H1 (cell line): ENCODE results near the gene E2F2. TPM values are rescaled to one million over a fixed set of nuclear protein-coding genes. Genes with fewer than 3 reads are reported as not detected.
A peak's percentile ranks its signal among the peaks of the same experiment; 100 is the strongest.

Experiments used
- CTCF ChIA-PET: fragments of 300-600 bp; sonication (Branson Sonifier 250); formaldehyde crosslinking; loops from one replicate; lab custom pipeline; 2021; ENCODE audit not compliant: partially characterized antibody; lab: Charles Lee
- POLR2A ChIA-PET: fragments of 300-600 bp; sonication (Branson Sonifier 250); formaldehyde crosslinking; loops from one replicate; lab custom pipeline; 2021; ENCODE audit warnings: inconsistent platforms; ENCODE audit not compliant: partially characterized antibody; lab: Charles Lee
- DNase-seq, 2 experiments: peaks; one replicate each; pipeline versions ENCODE4 v3.0.0 to v3.0.0-alpha.2; 2010 to 2022; ENCODE audit warnings: low spot score in 2 of 2, low read depth in 1 of 2, mixed read lengths in 1 of 2
- FAIRE-seq: peaks from 2 replicates; lab custom pipeline; 2011; peaks lifted over from hg19 to GRCh38; lab: Jason Lieb, UNC
- H2AFZ ChIP-seq: 2 replicates; pipeline ENCODE4 v1.8.1; 2012; ENCODE audit warnings: low read length, inconsistent platforms
- H2AK5ac ChIP-seq: 2 replicates; pipeline ENCODE4 v1.6.1; 2013; ENCODE audit warnings: low read depth, low read length
- H2BK120ac ChIP-seq: replicated peaks from 2 replicates; pipeline ENCODE3; 2013; ENCODE audit warnings: low read depth, low read length, inconsistent platforms
- H2BK12ac ChIP-seq: 2 replicates; pipeline ENCODE4 v1.6.1; 2013; ENCODE audit warnings: low read depth, low read length
- H2BK15ac ChIP-seq: 2 replicates; pipeline ENCODE4 v1.6.1; 2013; ENCODE audit warnings: low read length
- H2BK20ac ChIP-seq: 2 replicates; pipeline ENCODE4 v1.6.1; 2013; ENCODE audit warnings: low read length
- H2BK5ac ChIP-seq: 2 replicates; pipeline ENCODE4 v1.6.1; 2013; ENCODE audit warnings: low read depth, low read length
- H3K14ac ChIP-seq: 2 replicates; pipeline ENCODE4 v1.6.1; 2013; ENCODE audit warnings: inconsistent platforms; ENCODE audit not compliant: insufficient read length
- H3K18ac ChIP-seq: 2 replicates; pipeline ENCODE4 v1.6.1; 2013; ENCODE audit warnings: low read length; ENCODE audit errors: extremely low read depth
- H3K23ac ChIP-seq: 2 replicates; pipeline ENCODE4 v1.6.1; 2013; ENCODE audit warnings: inconsistent platforms; ENCODE audit not compliant: insufficient read length
- H3K23me2 ChIP-seq: 2 replicates; pipeline ENCODE4 v1.6.1; 2013; ENCODE audit warnings: low read depth, low read length
- H3K27ac ChIP-seq: 2 replicates; pipeline ENCODE4 v1.6.1; 2011; ENCODE audit warnings: low read depth, low read length, inconsistent platforms
- H3K27me3 ChIP-seq, 4 experiments: replicated peaks in 1 of 4; 1 replicate in 1 of 4; 2 replicates in 3 of 4; pipeline versions ENCODE4 v1.6.1 to v1.8.1; 2011 to 2013; ENCODE audit warnings: low read length in 3 of 4, mild to moderate bottlenecking in 3 of 4, inconsistent platforms in 2 of 4, mixed read lengths in 2 of 4, moderate library complexity in 1 of 4; ENCODE audit not compliant: control insufficient read depth in 3 of 4, insufficient read depth in 3 of 4; ENCODE audit errors: extremely low read depth in 1 of 4
- H3K36me3 ChIP-seq, 4 experiments: 2 replicates each; pipeline versions ENCODE4 v1.6.1 to v1.8.1; 2011 to 2013; ENCODE audit warnings: mild to moderate bottlenecking in 4 of 4, low read length in 3 of 4, moderate library complexity in 2 of 4, control low read depth in 1 of 4, inconsistent platforms in 1 of 4; ENCODE audit not compliant: insufficient read depth in 4 of 4, control insufficient read depth in 2 of 4
- H3K4ac ChIP-seq: replicated peaks from 2 replicates; pipeline ENCODE3; 2013; ENCODE audit warnings: low read length, low read depth, mixed read lengths, inconsistent platforms; ENCODE audit not compliant: insufficient read length
- H3K4me1 ChIP-seq, 4 experiments: replicated peaks in 1 of 4; 1 replicate in 1 of 4; 2 replicates in 3 of 4; pipeline versions ENCODE4 v1.6.1 to v1.8.1; 2011 to 2013; ENCODE audit warnings: low read length in 3 of 4, inconsistent platforms in 2 of 4, mixed read lengths in 1 of 4; ENCODE audit not compliant: insufficient read depth in 4 of 4, control insufficient read depth in 3 of 4
- H3K4me2 ChIP-seq, 2 experiments: 2 replicates each; pipeline versions ENCODE4 v1.6.1 to v1.8.1; 2011 to 2013; ENCODE audit warnings: low read depth in 2 of 2, low read length in 2 of 2, control low read depth in 1 of 2, inconsistent platforms in 1 of 2, mild to moderate bottlenecking in 1 of 2; ENCODE audit not compliant: insufficient read depth in 1 of 2
- H3K4me3 ChIP-seq, 4 experiments: fragments of 200-600, 300-600 bp in 1 of 4; sonication (generic), shearing (Covaris generic), sonication (Bioruptor Twin) in 1 of 4; 2 replicates each; pipeline versions ENCODE4 v1.5.1 to v1.8.1; 2011 to 2016; ENCODE audit warnings: low read length in 4 of 4, low read depth in 3 of 4, control low read depth in 2 of 4, inconsistent platforms in 2 of 4, mild to moderate bottlenecking in 2 of 4, mixed read lengths in 1 of 4, moderate library complexity in 1 of 4; ENCODE audit not compliant: insufficient read depth in 2 of 4; ENCODE audit errors: extremely low read depth in 1 of 4
- H3K56ac ChIP-seq: replicated peaks from 2 replicates; pipeline ENCODE3; 2013; ENCODE audit warnings: low read depth, mild to moderate bottlenecking, mixed read lengths, low read length, inconsistent platforms; ENCODE audit not compliant: insufficient read length
- H3K79me1 ChIP-seq: 2 replicates; pipeline ENCODE4 v1.6.1; 2013; ENCODE audit warnings: low read depth, low read length, control low read depth
- H3K79me2 ChIP-seq, 2 experiments: 2 replicates each; pipeline versions ENCODE4 v1.6.1 to v1.8.1; 2012 to 2013; ENCODE audit warnings: low read length in 2 of 2, mild to moderate bottlenecking in 2 of 2, inconsistent platforms in 1 of 2; ENCODE audit not compliant: insufficient read depth in 2 of 2, control insufficient read depth in 1 of 2
- H3K9ac ChIP-seq, 4 experiments: replicated peaks in 1 of 4; 1 replicate in 1 of 4; 2 replicates in 3 of 4; pipeline versions ENCODE4 v1.6.1 to v1.8.1; 2011 to 2013; ENCODE audit warnings: low read depth in 3 of 4, low read length in 3 of 4, control low read depth in 2 of 4, mild to moderate bottlenecking in 2 of 4, moderate library complexity in 2 of 4, inconsistent platforms in 1 of 4; ENCODE audit errors: extremely low read depth in 1 of 4
- H3K9me3 ChIP-seq, 2 experiments: 2 replicates each; pipeline versions ENCODE4 v1.6.1 to v1.8.1; 2012 to 2013; ENCODE audit warnings: mild to moderate bottlenecking in 2 of 2, moderate library complexity in 2 of 2, control low read depth in 1 of 2, inconsistent platforms in 1 of 2, low read depth in 1 of 2, low read length in 1 of 2, mixed read lengths in 1 of 2; ENCODE audit not compliant: insufficient read depth in 2 of 2
- H4K20me1 ChIP-seq, 2 experiments: replicated peaks in 1 of 2; 2 replicates each; pipeline versions ENCODE3 to v1.8.1; 2011 to 2013; ENCODE audit warnings: inconsistent platforms in 2 of 2, low read length in 2 of 2, mild to moderate bottlenecking in 1 of 2; ENCODE audit not compliant: insufficient read depth in 2 of 2, control insufficient read depth in 1 of 2
- H4K5ac ChIP-seq: 2 replicates; pipeline ENCODE4 v1.6.1; 2013; ENCODE audit warnings: low read length, low read depth, mixed read lengths, inconsistent platforms; ENCODE audit not compliant: insufficient read length
- H4K8ac ChIP-seq: 2 replicates; pipeline ENCODE4 v1.8.0; 2013; ENCODE audit warnings: mild to moderate bottlenecking, moderate library complexity, low read length, inconsistent platforms; ENCODE audit not compliant: insufficient read depth; ENCODE audit errors: extremely low read depth
- H4K91ac ChIP-seq: replicated peaks from 2 replicates; pipeline ENCODE3; 2013; ENCODE audit warnings: low read length, mixed read lengths, inconsistent platforms; ENCODE audit not compliant: insufficient read length
- EGR1 ChIP-seq: IDR thresholded peaks from 2 replicates; pipeline ENCODE4 v1.6.1; 2011; ENCODE audit warnings: low read depth, low read length, borderline replicate concordance
- MAFK ChIP-seq: IDR thresholded peaks from 2 replicates; pipeline ENCODE4 v1.6.1; 2012; ENCODE audit warnings: low read depth, mild to moderate bottlenecking, improper control_type of control experiment, low read length
- SAP30 ChIP-seq: fragments of 300-600 bp; sonication (generic); IDR thresholded peaks from 2 replicates; pipeline ENCODE4 v1.7.1; 2012; ENCODE audit warnings: low read length, moderate library complexity, mild to moderate bottlenecking, inconsistent platforms; ENCODE audit not compliant: insufficient read depth, insufficient replicate concordance
- SIRT6 ChIP-seq: IDR thresholded peaks from one replicate; pipeline ENCODE4 v1.7.1; 2012; ENCODE audit warnings: low read length, inconsistent platforms
- SUZ12 ChIP-seq: fragments of 200-600 bp; sonication (generic); IDR thresholded peaks from 2 replicates; pipeline ENCODE4 v1.6.1; 2012; ENCODE audit warnings: mild to moderate bottlenecking, inconsistent platforms, low read length, moderate library complexity, mixed read lengths
- WGBS, 2 experiments: shearing (Covaris generic) in 1 of 2; methylation state at CpG; one replicate each; pipeline versions ENCODE4 v1.1.6 to v1.1.7; 2013 to 2015; ENCODE audit warnings: low lambda C conversion rate in 2 of 2, mixed read lengths in 2 of 2, inconsistent platforms in 1 of 2, low coverage in 1 of 2, missing lambda C conversion rate in 1 of 2; ENCODE audit not compliant: insufficient replicate concordance in 2 of 2, insufficient coverage in 1 of 2, insufficient read length in 1 of 2; ENCODE audit errors: extremely low coverage in 1 of 2, missing lambda C conversion rate in 1 of 2; 5-methylcytosine and 5-hydroxymethylcytosine counted together
- polyA plus RNA-seq, 7 experiments: library from polyadenylated mRNA; depleted of rRNA in 3 of 7; stranded (reverse) in 5 of 7; unstranded in 2 of 7; fragments of >200 nt in 5 of 7; fragments of 200-250 nt in 2 of 7; gene quantifications; 1 replicate in 5 of 7; 2 replicates in 1 of 7; 4 replicates in 1 of 7; pipeline versions ENCODE4 v1.2.1 to v1.2.3, GENCODE V29; 2011 to 2013; ENCODE audit warnings: missing spikeins in 2 of 7, mixed read lengths in 2 of 7
- total RNA-seq: library from RNA; stranded (reverse); fragmentation: NEBNext Ultra II Directional; extraction: Animal tissue kit (Norgen Biotek cat#: 25700); gene quantifications from 2 replicates; pipeline ENCODE4 v1.2.1, GENCODE V29; 2021
- TF ChIP-seq, protein P1 (sequence below): IDR thresholded peaks from 2 replicates; pipeline ENCODE4 v1.6.1; 2012; ENCODE audit warnings: inconsistent platforms

E2F2 gene
- total and polyA plus RNA-seq, 2 of the 8 experiments (the other 6 are each of a cell fraction or from before 2014, with no cell fraction given) = 1.8 to 7.0 TPM

DNA sequence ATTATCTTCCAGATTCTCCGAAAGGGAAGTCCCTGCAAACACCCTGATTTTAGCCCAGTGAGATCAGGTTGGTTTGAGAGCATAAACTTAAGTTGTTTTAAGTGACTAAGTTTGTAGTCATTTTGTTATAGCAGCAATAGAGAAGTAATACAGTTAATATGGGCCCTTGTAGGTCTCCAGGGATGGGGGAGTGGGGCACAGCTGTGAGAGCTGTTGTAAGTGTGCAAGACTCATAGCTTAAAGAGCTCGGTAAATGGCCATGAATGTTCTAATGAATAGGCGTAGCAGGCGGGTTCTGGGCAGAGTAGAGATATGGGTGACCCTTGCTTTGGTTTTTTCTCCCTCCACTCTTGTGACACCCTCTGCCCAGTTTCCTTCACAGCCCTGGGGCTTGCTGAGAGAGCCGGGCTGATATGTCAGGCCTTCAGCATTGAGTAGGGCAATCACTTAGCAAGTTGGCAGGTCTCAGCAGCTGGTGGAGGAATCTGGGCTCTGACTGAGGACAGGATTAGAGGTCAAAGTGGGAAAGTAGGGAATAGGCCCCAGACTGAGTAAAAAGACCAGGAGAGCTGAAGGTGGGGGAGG is 44.3 kb upstream of the E2F2 start:
- peak overlapping the region; percentile 13; the same call in 1 of the 2 replicates for H2BK20ac ChIP-seq
- H3K4me1 ChIP-seq = peaks cover 2 to 6% (median 3%) of the 10 kb centered on the region in 4 experiments; a peak in 4 of 7 replicates
- no peak overlapping the region for H4K91ac ChIP-seq
- H3K4ac ChIP-seq = no peak overlapping the region
- no peak overlapping the region for H3K4me3 ChIP-seq
- no peak overlapping the region for H3K9ac ChIP-seq
- H2AK5ac ChIP-seq = no peak overlapping the region; the same call in 1 of the 2 replicates
- no peaks in the 10 kb centered on the region for H3K27me3 ChIP-seq
- no peak overlapping the region for H3K23ac ChIP-seq
- DNase-seq (no peak), FAIRE-seq (no peak)
- H3K56ac ChIP-seq = no peak overlapping the region
- ChIA-PET POLR2A (interaction anchor here (0.6 to 15.7 kb wide), 4 partner anchors 15 to 448 kb away, joined by 3 to 283 read pairs (median 14); partner anchors contain the start of gene ID3), CTCF (interaction anchor here (0.5 to 3.8 kb wide), 12 partner anchors 10 to 125 kb away, joined by 3 to 18 read pairs (median 4); no protein-coding TSS in a partner anchor)
- H3K18ac ChIP-seq = no peak overlapping the region
- no peak overlapping the region for H2BK12ac ChIP-seq
- no peaks in the 10 kb centered on the region for H3K79me1 ChIP-seq
- H3K36me3 ChIP-seq = no peaks in the 10 kb centered on the region
- H2AFZ ChIP-seq = no peak overlapping the region
- 85% methylated on average over 5 of the region's 5 CpGs; no CpG with 5 or more reads in 1 of the 2 experiments for WGBS, 2 experiments
- no peak overlapping the region; the same call in 1 of the 2 replicates for H4K8ac ChIP-seq
- H3K14ac ChIP-seq = no peak overlapping the region
- no peaks in the 10 kb centered on the region for H3K23me2 ChIP-seq
- no peak overlapping the region for H2BK15ac ChIP-seq
- no peak overlapping the region for H3K4me2 ChIP-seq
- H2BK5ac ChIP-seq = no peak overlapping the region
- H4K20me1 ChIP-seq = no peaks in the 10 kb centered on the region
- TF ChIP-seq MAFK (no peak), SAP30 (no peak), EGR1 (no peak), SUZ12 (no peak), SIRT6 (no peak)
- TF ChIP-seq, protein P1, sequence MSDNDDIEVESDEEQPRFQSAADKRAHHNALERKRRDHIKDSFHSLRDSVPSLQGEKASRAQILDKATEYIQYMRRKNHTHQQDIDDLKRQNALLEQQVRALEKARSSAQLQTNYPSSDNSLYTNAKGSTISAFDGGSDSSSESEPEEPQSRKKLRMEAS = no peak
- no peaks in the 10 kb centered on the region for H3K79me2 ChIP-seq
- no peak overlapping the region for H4K5ac ChIP-seq
- no peak overlapping the region for H2BK120ac ChIP-seq
- H3K27ac ChIP-seq = no peak overlapping the region
- no peaks in the 10 kb centered on the region for H3K9me3 ChIP-seq
